ENCODE data around the gene PNPLA2.

The PNPLA2 gene

DNA sequence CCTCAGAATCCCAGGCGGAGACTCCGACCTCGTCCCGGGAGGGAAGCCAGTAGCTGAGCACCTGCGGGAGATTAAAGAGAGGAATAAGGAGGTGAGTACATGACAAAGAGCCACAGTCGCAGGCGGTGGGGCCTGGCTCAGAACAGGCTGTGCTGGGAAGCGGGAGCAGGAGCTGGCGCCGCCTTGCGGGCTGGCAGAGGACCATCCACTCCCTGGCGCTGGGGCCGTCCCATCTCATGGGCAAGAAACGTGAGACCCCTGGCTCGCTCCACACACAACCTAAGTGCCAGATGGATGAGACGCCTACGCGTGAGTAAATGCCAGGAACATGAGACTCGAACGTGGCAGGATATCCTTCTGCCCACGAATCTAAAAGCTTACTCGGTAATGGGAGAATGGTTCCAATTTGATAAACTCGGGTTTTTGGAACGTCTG, 35.1 kb upstream of the PNPLA2 start:
- no peak for DNase-seq (ENCODE audit: low read depth in 2 of 2)

GRCh38 chr11:786235-787083, 32.3 kb upstream of the PNPLA2 start:
- DNase-seq (ENCODE audit: low read depth in 2 of 2), result no peak

- no peak for DNase-seq (ENCODE audit: low read depth in 2 of 2)
These were observed 31.5 kb upstream of the PNPLA2 start for GRCh38 chr11:787084-787675.

DNA sequence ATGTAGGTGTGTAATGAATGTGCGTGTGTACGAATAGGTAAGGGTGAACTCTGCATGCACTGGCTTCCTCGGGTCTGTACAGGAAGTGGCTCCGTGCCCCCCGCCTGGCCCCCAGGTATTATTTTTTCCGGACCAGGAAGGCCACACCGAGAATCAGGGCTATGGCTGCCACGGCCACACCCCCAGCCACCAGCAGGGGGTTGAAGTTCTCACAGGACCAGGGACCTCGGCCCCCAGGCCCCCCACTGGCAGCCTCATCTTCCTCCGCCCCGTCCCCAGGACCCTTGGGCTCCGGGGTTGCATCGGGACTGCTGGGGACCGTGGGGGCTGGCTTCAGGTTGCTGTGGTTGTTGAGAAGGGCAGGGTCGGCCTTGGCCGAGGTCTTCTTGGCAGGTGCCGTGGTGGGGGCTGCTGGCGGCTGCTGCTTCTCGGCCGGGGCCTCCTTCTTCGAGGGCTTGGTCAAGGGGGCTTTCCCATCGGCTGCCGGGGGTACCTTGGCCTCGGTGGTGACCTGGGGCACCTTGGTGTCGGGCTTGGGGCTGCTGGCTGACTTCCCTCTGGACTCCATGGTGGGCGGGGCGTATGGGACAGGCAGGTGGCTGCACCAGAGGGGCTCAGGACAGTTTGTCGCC, 30.6 kb upstream of the PNPLA2 start:
- DNase-seq (ENCODE audit: low read depth in 2 of 2), result no peak

GRCh38 chr11:788953-789940, 29.5 kb upstream of the PNPLA2 start:
- DNase-seq (ENCODE audit: low read depth in 2 of 2), result no peak

- peak in 1 of 2 donors; percentile 52 for DNase-seq (ENCODE audit: low read depth in 2 of 2)
These were observed 28.8 kb upstream of the PNPLA2 start, which contains the start of gene CEND1 for GRCh38 chr11:789943-790342. Gene CEND1, minus strand, starts transcription at chr11:790090. Its CDS starts 1,514 bp downstream, at chr11:788576.

DNA sequence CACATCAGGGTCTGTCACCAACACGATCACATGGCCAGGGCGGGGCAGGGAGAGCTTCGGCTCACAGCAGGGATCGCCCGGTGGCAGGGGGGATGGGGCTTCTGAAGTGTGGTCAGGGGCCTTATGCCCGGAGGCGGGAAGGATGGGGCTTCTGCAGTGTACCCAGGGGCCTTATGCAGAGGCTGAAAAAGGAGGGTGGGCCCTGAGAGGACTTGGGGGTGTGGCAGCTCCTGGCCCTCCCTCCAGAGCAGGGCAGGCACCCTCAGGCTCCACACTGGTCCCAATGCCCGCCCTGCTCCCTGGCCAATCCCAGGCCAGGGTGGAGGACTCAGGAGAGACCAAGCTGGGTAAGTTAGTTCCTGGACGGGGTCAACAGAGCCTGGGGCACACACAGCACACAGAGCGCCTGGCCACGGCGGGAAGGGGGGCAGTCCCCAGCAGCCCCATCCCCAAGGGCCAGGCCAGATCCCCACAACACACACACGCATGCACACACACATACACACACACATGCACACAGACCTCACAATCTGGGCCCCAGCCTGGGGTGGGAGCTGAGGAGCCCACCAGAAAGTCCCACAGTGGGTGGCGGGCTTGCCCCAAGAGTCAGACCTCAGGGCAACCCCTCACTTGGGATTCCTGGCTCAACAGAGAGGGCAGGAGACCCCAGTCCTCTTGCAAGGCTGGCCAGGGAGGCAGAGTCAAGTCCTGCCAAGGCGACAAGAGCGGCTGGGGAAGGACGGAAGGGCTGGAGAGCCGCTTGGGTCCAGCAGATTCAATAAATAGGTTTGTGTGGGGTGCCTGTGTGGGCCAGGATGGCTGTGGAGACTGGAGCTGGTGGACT, 27.8 kb upstream of the PNPLA2 start:
- DNase-seq (ENCODE audit: low read depth in 2 of 2), result no peak

DNA sequence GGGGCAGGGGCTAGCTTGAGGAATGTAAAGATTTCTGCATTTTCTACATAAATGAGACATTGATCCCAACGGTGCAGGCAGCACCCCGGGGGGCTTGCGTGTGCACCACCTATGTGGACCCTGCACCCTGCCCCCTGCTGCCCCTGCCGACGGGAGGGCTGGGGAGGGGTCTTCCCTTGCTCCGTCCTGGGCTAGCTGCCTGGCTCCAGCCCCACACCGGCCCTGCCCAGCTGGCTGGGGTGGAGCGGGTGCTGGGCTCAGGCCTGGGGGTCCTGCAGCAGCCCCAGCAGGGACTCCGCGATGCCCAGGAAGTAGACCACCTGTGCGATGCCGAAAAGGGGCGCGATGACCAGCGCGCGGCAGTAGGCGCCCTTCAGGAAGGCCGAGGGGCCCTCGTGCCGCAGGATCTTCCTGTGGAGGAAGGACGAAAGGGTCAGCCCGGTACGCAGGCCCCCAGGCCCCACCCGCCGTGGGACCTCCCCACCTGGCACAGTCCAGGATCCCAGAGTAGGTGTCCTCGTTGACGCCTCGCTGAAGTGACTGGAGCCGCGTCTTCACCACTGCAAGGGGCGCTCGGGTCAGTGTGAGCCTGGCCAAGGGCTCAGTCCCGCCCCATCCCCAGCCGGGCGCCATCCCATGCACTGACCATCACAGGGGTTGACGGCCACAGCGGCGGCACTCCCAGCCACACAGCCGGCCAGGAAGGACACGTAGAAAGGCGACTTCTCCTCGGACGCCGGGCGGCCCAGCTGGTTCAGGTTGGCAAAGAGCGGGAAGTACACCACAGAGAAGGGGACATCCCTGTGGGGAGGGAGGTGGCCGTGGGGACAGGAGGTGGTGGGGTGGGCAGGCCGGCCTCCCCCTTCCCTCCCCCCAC, 26.8 kb upstream of the PNPLA2 start:
- no peak for DNase-seq (ENCODE audit: low read depth in 2 of 2)

- DNase-seq (ENCODE audit: low read depth in 2 of 2), result no peak
These were observed 26.2 kb upstream of the PNPLA2 start for GRCh38 chr11:792535-792821.

- DNase-seq (ENCODE audit: low read depth in 2 of 2), result no peak
These were observed 25.8 kb upstream of the PNPLA2 start for GRCh38 chr11:792873-793272.

- DNase-seq (ENCODE audit: low read depth in 2 of 2), result no peak
These were observed 25.2 kb upstream of the PNPLA2 start for GRCh38 chr11:793556-793955.

DNA sequence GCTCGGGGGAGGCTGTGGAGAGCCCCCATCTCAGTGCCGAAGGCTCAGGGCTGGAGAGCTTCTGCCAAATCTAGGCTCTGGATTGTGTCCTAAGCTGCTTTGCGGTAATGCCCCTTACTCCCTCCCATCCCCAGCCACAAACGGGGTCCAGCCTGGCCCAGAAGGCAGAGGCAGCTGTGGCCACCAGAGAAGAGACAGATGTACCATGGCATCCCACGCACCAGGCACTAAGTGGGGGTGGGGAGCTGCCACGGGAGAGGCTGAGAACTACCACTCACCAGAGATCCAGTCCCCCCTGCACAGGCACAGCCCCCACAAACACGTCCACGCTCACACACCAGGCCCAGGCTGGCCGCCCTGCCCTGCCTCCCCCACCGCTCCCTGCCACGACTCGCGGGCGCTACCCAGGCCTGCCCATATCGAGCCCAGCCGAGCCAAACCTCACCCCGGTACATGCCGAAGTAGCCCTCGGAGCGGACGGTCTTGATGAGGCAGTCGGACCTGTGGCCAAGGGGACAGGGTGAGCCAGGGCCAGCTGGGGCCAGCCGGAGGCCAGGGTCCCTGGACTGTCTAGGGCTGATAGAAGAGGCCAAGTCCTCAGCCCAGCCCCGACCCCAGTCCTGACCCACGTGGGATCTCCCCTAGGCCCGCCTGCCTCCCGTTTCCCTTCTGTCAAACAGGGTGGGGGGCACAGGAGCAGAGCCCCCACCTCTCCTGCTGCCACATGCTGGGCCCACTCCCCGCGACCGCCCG, 24.5 kb upstream of the PNPLA2 start:
- no peak for DNase-seq (ENCODE audit: low read depth in 2 of 2)

GRCh38 chr11:794766-795633, 23.7 kb upstream of the PNPLA2 start:
- DNase-seq (ENCODE audit: low read depth in 2 of 2), result no peak

GRCh38 chr11:795634-796564, 22.8 kb upstream of the PNPLA2 start:
- DNase-seq (ENCODE audit: low read depth in 2 of 2), result peak; percentile 73

DNA sequence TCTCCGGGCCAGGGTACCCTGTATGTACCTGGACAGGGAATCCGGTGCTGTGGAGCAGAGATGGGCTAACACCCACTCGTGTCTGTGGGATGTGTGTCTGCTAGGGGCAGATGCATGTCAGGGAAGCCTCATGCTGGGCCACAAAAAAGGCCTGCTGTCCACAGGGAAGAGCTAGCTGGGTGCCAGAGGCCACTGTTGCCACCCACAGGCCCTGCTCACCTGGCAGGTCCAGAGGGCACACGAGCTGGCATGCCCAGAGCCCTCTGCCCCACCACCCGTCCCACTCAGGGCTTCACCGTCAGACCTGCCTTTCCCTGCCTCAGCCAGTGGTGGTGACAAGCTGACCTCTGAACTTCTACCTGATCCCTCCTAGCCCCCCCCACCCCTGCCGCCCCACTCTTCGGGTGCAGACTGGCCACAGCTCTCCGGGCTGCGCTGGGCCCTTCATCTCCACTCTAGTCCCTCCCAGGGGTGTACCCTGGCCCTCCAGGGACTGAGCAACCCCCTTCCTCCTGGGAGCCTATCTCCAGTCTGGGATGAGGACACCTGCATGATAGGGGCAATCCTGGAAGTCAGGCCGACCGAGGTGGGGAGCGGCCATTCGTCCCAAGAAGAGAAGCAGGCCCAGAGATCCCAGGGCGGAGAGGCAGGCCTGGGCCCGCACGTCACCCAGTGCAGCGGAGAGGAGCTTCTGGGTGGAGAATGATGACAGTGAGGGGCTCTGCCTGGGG, 22.0 kb upstream of the PNPLA2 start:
- no peak for DNase-seq (ENCODE audit: low read depth in 2 of 2)

All from stimulated activated CD4-positive, alpha-beta T cell treated with anti-CD3 and anti-CD28 coated beads, Interleukin-1b, Interleukin-23, amount 100 ng/mL, for 4 hours (primary cell).